KMS-11 (cell line): ENCODE results near the gene DEF6.

Experiments used
- H2AFZ ChIP-seq: fragments of 200-600 bp; sonication (generic); 2 replicates; pipeline ENCODE4 v1.6.1; 2016; ENCODE audit warnings: antibody characterized with exemption, mixed run types, low read depth
- H3K27ac ChIP-seq: fragments of 200-600 bp; sonication (generic); 2 replicates; pipeline ENCODE4 v1.6.1; 2016; ENCODE audit warnings: mild to moderate bottlenecking, mixed run types
- H3K27me3 ChIP-seq: fragments of 200-600 bp; sonication (generic); 2 replicates; pipeline ENCODE4 v1.6.1; 2017; ENCODE audit warnings: mild to moderate bottlenecking, low read depth, mixed run types, moderate library complexity; ENCODE audit not compliant: insufficient read depth
- H3K36me3 ChIP-seq: fragments of 200-600 bp; sonication (generic); 2 replicates; pipeline ENCODE4 v1.6.1; 2017; ENCODE audit warnings: mild to moderate bottlenecking, mixed run types; ENCODE audit not compliant: insufficient read depth
- H3K4me1 ChIP-seq: fragments of 200-600 bp; sonication (generic); 2 replicates; pipeline ENCODE4 v1.6.1; 2016; ENCODE audit warnings: mild to moderate bottlenecking, low read depth, mixed run types; ENCODE audit not compliant: poor library complexity, severe bottlenecking
- H3K4me2 ChIP-seq: fragments of 200-600 bp; sonication (generic); 2 replicates; pipeline ENCODE4 v1.7.0; 2016; ENCODE audit warnings: mild to moderate bottlenecking, mixed run types
- H3K4me3 ChIP-seq: fragments of 200-600 bp; sonication (generic); IDR thresholded peaks from 2 replicates; pipeline ENCODE4 v1.6.1; 2017; ENCODE audit warnings: low read depth, low read length, mixed read lengths; ENCODE audit not compliant: insufficient read depth
- H3K79me2 ChIP-seq: fragments of 200-600 bp; sonication (generic); 2 replicates; pipeline ENCODE4 v1.6.1; 2016; ENCODE audit warnings: low read depth, mixed run types; ENCODE audit not compliant: insufficient read depth
- H3K9ac ChIP-seq: fragments of 200-600 bp; sonication (generic); 2 replicates; pipeline ENCODE4 v1.6.1; 2016; ENCODE audit warnings: mild to moderate bottlenecking, mixed run types
- H4K20me1 ChIP-seq: fragments of 200-600 bp; sonication (generic); 2 replicates; pipeline ENCODE4 v1.6.1; 2016; ENCODE audit warnings: mild to moderate bottlenecking, mixed run types; ENCODE audit not compliant: insufficient read depth
- CTCF ChIP-seq: fragments of 200-600 bp; sonication (generic); conservative IDR thresholded peaks from 2 replicates; pipeline ENCODE4 v1.6.1; 2017; ENCODE audit warnings: low read depth, mild to moderate bottlenecking, antibody characterized with exemption, low read length, moderate library complexity, mixed read lengths

Gene DEF6

GRCh38 chr6:35253249-35253648, 44.4 kb upstream of the DEF6 start:
- H3K27me3 ChIP-seq, result no peaks in the 10 kb centered on the region
- H2AFZ ChIP-seq, result no peak overlapping the region
- no peaks in the 10 kb centered on the region for H3K36me3 ChIP-seq
- H3K4me2 ChIP-seq, result no peak overlapping the region
- no peak overlapping the region for H3K27ac ChIP-seq
- no peak overlapping the region for H3K9ac ChIP-seq
- no peaks in the 10 kb centered on the region for H4K20me1 ChIP-seq
- H3K4me1 ChIP-seq, result peaks cover 19% of the 10 kb centered on the region
- H3K4me3 ChIP-seq, result no peak overlapping the region
- H3K79me2 ChIP-seq, result peaks cover 6% of the 10 kb centered on the region; the same call in 1 of the 2 replicates
- TF ChIP-seq CTCF, result no peak

GRCh38 chr6:35258336-35258735, 39.3 kb upstream of the DEF6 start:
- Histone ChIP-seq H3K36me3 (no peaks in the 10 kb centered on the region), H4K20me1 (no peaks in the 10 kb centered on the region), H3K27me3 (no peaks in the 10 kb centered on the region), H3K9ac (peak overlapping the region; percentile 95), H2AFZ (peak overlapping the region; percentile 76; the same call in 1 of the 2 replicates), H3K27ac (peak overlapping the region; percentile 79), H3K4me1 (peaks cover 25% of the 10 kb centered on the region), H3K4me3 (no peak overlapping the region), H3K4me2 (peak overlapping the region; percentile 80), H3K79me2 (peaks cover 23% of the 10 kb centered on the region)
- TF ChIP-seq CTCF, result no peak

GRCh38 chr6:35258858-35259193, 38.8 kb upstream of the DEF6 start:
- Histone ChIP-seq H3K4me3 (no peak overlapping the region), H3K27me3 (no peaks in the 10 kb centered on the region), H3K36me3 (no peaks in the 10 kb centered on the region), H2AFZ (peak overlapping the region; percentile 76), H3K27ac (peak overlapping the region; percentile 79), H3K79me2 (peaks cover 23% of the 10 kb centered on the region), H3K4me2 (peak overlapping the region; percentile 80), H3K4me1 (peaks cover 30% of the 10 kb centered on the region), H4K20me1 (no peaks in the 10 kb centered on the region), H3K9ac (peak overlapping the region; percentile 95)
- TF ChIP-seq CTCF, result no peak

GRCh38 chr6:35259194-35259947, 38.2 kb upstream of the DEF6 start, which contains the start of gene ZNF76:
Gene ZNF76 (plus strand): TSS chr6:35259735. CDS start chr6:35281152, 21,417 bp downstream.
- H3K27me3 ChIP-seq, result no peaks in the 10 kb centered on the region
- peak within 1 kb of the TSS; percentile 79 for H3K27ac ChIP-seq
- H3K4me2 ChIP-seq, result peak within 1 kb of the TSS; percentile 100
- H2AFZ ChIP-seq, result peak within 1 kb of the TSS; percentile 76
- H4K20me1 ChIP-seq, result no peaks in the 10 kb centered on the region
- no peak within 1 kb of the TSS for H3K4me3 ChIP-seq
- TF ChIP-seq CTCF, result no peak
- H3K79me2 ChIP-seq, result peaks cover 23% of the 10 kb centered on the region
- peak within 1 kb of the TSS; percentile 95 for H3K9ac ChIP-seq
- peaks cover 36% of the 10 kb centered on the region for H3K4me1 ChIP-seq
- H3K36me3 ChIP-seq, result no peaks in the 10 kb centered on the region
